Thyroid gland (tissue), 4 donors: ENCODE data around the gene TRMT1L.

Experiments
- POLR2A ChIP-seq, 2 donors: fragments of 450-650 bp; IDR thresholded peaks; one replicate each; pipeline ENCODE4 v1.6.1; 2017; ENCODE audit warnings: antibody characterized with exemption in 2 of 2, mild to moderate bottlenecking in 2 of 2, moderate library complexity in 1 of 2
- TF ChIP-seq, protein P1 (sequence below), 6 experiments: fragments of 200-600 bp in 3 of 6; fragments of 450-650 bp in 3 of 6; sonication (generic) in 3 of 6; IDR thresholded peaks; one replicate each; pipeline ENCODE4 v1.5.1; 2016 to 2019; ENCODE audit warnings: antibody characterized with exemption in 6 of 6, mild to moderate bottlenecking in 2 of 6, inconsistent platforms in 1 of 6, moderate library complexity in 1 of 6

DNA sequence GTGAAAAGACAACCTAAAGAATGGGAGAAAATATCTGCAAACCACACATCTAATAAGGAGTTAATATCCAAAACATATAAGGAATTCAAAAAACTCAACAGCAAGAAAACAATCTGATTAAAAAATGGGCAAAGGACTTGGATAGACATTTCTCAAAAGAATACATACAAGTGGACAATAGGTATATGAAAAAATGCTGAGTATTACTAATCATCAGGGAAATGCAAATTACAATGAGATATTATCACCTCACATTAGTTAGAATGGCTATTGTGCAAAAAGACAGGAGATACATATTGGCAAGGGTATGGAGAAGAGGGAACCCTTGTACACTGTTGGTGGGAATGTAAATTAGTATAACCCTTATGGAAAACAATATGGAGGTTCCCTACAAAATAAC, 44.9 kb downstream of the TRMT1L start:
- TF ChIP-seq, protein P1, sequence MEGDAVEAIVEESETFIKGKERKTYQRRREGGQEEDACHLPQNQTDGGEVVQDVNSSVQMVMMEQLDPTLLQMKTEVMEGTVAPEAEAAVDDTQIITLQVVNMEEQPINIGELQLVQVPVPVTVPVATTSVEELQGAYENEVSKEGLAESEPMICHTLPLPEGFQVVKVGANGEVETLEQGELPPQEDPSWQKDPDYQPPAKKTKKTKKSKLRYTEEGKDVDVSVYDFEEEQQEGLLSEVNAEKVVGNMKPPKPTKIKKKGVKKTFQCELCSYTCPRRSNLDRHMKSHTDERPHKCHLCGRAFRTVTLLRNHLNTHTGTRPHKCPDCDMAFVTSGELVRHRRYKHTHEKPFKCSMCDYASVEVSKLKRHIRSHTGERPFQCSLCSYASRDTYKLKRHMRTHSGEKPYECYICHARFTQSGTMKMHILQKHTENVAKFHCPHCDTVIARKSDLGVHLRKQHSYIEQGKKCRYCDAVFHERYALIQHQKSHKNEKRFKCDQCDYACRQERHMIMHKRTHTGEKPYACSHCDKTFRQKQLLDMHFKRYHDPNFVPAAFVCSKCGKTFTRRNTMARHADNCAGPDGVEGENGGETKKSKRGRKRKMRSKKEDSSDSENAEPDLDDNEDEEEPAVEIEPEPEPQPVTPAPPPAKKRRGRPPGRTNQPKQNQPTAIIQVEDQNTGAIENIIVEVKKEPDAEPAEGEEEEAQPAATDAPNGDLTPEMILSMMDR (IDR thresholded peaks at IDR 0.05): no peak
- TF ChIP-seq POLR2A (IDR thresholded peaks at IDR 0.05): no peak
